ENCODE measurements around the gene SRGAP3.
"Not testable (repeated sequence)": the region's sequence is repeated elsewhere in the genome, so short reads cannot be mapped to it uniquely, and the experiment has no call there.

The SRGAP3 gene

GRCh38 chr3:9249273-9250192 lies at the start of gene SRGAP3:
TSS of gene SRGAP3 (minus strand) at chr3:9249646. CDS start at chr3:9248951, 695 bp downstream.
- Histone ChIP-seq H3K9me3 (ENCODE audit: control insufficient read depth, low read depth, low read length) (no peaks in the 10 kb centered on the region), H3K27ac (ENCODE audit: low read length) (no peak within 1 kb of the TSS), H3K36me3 (ENCODE audit: control insufficient read depth, low read depth, low read length) (no peaks in the 10 kb centered on the region), H3K4me3 (ENCODE audit: low read length) (peak within 1 kb of the TSS; percentile 78), H3K4me1 (ENCODE audit: control insufficient read depth, low read depth, low read length) (peaks cover 13% of the 10 kb centered on the region), H3K27me3 (ENCODE audit: control insufficient read depth, insufficient read depth, low read length) (peaks cover 14% of the 10 kb centered on the region), H3K9ac (ENCODE audit: low read length) (peak within 1 kb of the TSS; percentile 42)

- Histone ChIP-seq H3K9me3 (ENCODE audit: control insufficient read depth, low read depth, low read length) (no peaks in the 10 kb centered on the region), H3K27ac (ENCODE audit: low read length) (no peak overlapping the region)
Measured at GRCh38 chr3:9298236-9298635, 48.8 kb upstream of the SRGAP3 start.

GRCh38 chr3:9296241-9296640 lies 46.8 kb upstream of the SRGAP3 start:
- Histone ChIP-seq H3K4me1 (ENCODE audit: control insufficient read depth, low read depth, low read length) (peaks cover 5% of the 10 kb centered on the region), H3K27ac (ENCODE audit: low read length) (no peak overlapping the region), H3K9me3 (ENCODE audit: control insufficient read depth, low read depth, low read length) (no peaks in the 10 kb centered on the region), H3K9ac (ENCODE audit: low read length) (no peak overlapping the region), H3K27me3 (ENCODE audit: control insufficient read depth, insufficient read depth, low read length) (peaks cover 6% of the 10 kb centered on the region), H3K4me3 (ENCODE audit: low read length) (no peak overlapping the region), H3K36me3 (ENCODE audit: control insufficient read depth, low read depth, low read length) (no peaks in the 10 kb centered on the region)

More at GRCh38 chr3:9298236-9298635, 48.8 kb upstream of the SRGAP3 start:
- peaks cover under 1% of the 10 kb centered on the region for H3K4me1 ChIP-seq (ENCODE audit: control insufficient read depth, low read depth, low read length)
- H3K36me3 ChIP-seq (ENCODE audit: control insufficient read depth, low read depth, low read length), result no peaks in the 10 kb centered on the region
- H3K4me3 ChIP-seq (ENCODE audit: low read length), result no peak overlapping the region
- peaks cover 6% of the 10 kb centered on the region for H3K27me3 ChIP-seq (ENCODE audit: control insufficient read depth, insufficient read depth, low read length)
- H3K9ac ChIP-seq (ENCODE audit: low read length), result no peak overlapping the region

GRCh38 chr3:9295007-9295406 lies 45.6 kb upstream of the SRGAP3 start:
- Histone ChIP-seq H3K27me3 (ENCODE audit: control insufficient read depth, insufficient read depth, low read length) (no peaks in the 10 kb centered on the region), H3K4me1 (ENCODE audit: control insufficient read depth, low read depth, low read length) (peaks cover 5% of the 10 kb centered on the region), H3K36me3 (ENCODE audit: control insufficient read depth, low read depth, low read length) (no peaks in the 10 kb centered on the region), H3K27ac (ENCODE audit: low read length) (no peak overlapping the region), H3K9ac (ENCODE audit: low read length) (no peak overlapping the region), H3K4me3 (ENCODE audit: low read length) (no peak overlapping the region), H3K9me3 (ENCODE audit: control insufficient read depth, low read depth, low read length) (no peaks in the 10 kb centered on the region)

- H3K9ac ChIP-seq (ENCODE audit: low read length); H3K27ac ChIP-seq (ENCODE audit: low read length); H3K36me3 ChIP-seq (ENCODE audit: control insufficient read depth, low read depth, low read length); H3K4me3 ChIP-seq (ENCODE audit: low read length); H3K27me3 ChIP-seq (ENCODE audit: control insufficient read depth, insufficient read depth, low read length); H3K9me3 ChIP-seq (ENCODE audit: control insufficient read depth, low read depth, low read length); H3K4me1 ChIP-seq (ENCODE audit: control insufficient read depth, low read depth, low read length): not testable (repeated sequence)
Measured at GRCh38 chr3:9293953-9294352, 44.5 kb upstream of the SRGAP3 start.

GRCh38 chr3:9293076-9293475 lies 43.6 kb upstream of the SRGAP3 start:
- no peaks in the 10 kb centered on the region for H3K27me3 ChIP-seq (ENCODE audit: control insufficient read depth, insufficient read depth, low read length)
- no peak overlapping the region for H3K4me3 ChIP-seq (ENCODE audit: low read length)
- H3K36me3 ChIP-seq (ENCODE audit: control insufficient read depth, low read depth, low read length), result no peaks in the 10 kb centered on the region
- H3K4me1 ChIP-seq (ENCODE audit: control insufficient read depth, low read depth, low read length), result peaks cover 5% of the 10 kb centered on the region
- no peak overlapping the region for H3K27ac ChIP-seq (ENCODE audit: low read length)
- H3K9me3 ChIP-seq (ENCODE audit: control insufficient read depth, low read depth, low read length), result no peaks in the 10 kb centered on the region
- H3K9ac ChIP-seq (ENCODE audit: low read length), result no peak overlapping the region

GRCh38 chr3:9292516-9292915 lies 43.1 kb upstream of the SRGAP3 start:
- Histone ChIP-seq H3K9ac (ENCODE audit: low read length) (no peak overlapping the region), H3K36me3 (ENCODE audit: control insufficient read depth, low read depth, low read length) (no peaks in the 10 kb centered on the region), H3K27ac (ENCODE audit: low read length) (no peak overlapping the region), H3K4me1 (ENCODE audit: control insufficient read depth, low read depth, low read length) (peaks cover 5% of the 10 kb centered on the region), H3K4me3 (ENCODE audit: low read length) (no peak overlapping the region), H3K27me3 (ENCODE audit: control insufficient read depth, insufficient read depth, low read length) (no peaks in the 10 kb centered on the region), H3K9me3 (ENCODE audit: control insufficient read depth, low read depth, low read length) (no peaks in the 10 kb centered on the region)

- H3K27me3 ChIP-seq (ENCODE audit: control insufficient read depth, insufficient read depth, low read length), result no peaks in the 10 kb centered on the region
- H3K4me1 ChIP-seq (ENCODE audit: control insufficient read depth, low read depth, low read length), result peaks cover 5% of the 10 kb centered on the region
- H3K9ac ChIP-seq (ENCODE audit: low read length), result no peak overlapping the region
- no peaks in the 10 kb centered on the region for H3K36me3 ChIP-seq (ENCODE audit: control insufficient read depth, low read depth, low read length)
- no peak overlapping the region for H3K27ac ChIP-seq (ENCODE audit: low read length)
- no peak overlapping the region for H3K4me3 ChIP-seq (ENCODE audit: low read length)
- H3K9me3 ChIP-seq (ENCODE audit: control insufficient read depth, low read depth, low read length), result no peaks in the 10 kb centered on the region
Measured at GRCh38 chr3:9291821-9292410, 42.5 kb upstream of the SRGAP3 start.

- no peak overlapping the region for H3K4me3 ChIP-seq (ENCODE audit: low read length)
- no peaks in the 10 kb centered on the region for H3K9me3 ChIP-seq (ENCODE audit: control insufficient read depth, low read depth, low read length)
- no peak overlapping the region for H3K27ac ChIP-seq (ENCODE audit: low read length)
- H3K36me3 ChIP-seq (ENCODE audit: control insufficient read depth, low read depth, low read length), result no peaks in the 10 kb centered on the region
- no peaks in the 10 kb centered on the region for H3K27me3 ChIP-seq (ENCODE audit: control insufficient read depth, insufficient read depth, low read length)
- peaks cover 5% of the 10 kb centered on the region for H3K4me1 ChIP-seq (ENCODE audit: control insufficient read depth, low read depth, low read length)
- no peak overlapping the region for H3K9ac ChIP-seq (ENCODE audit: low read length)
Measured at GRCh38 chr3:9290566-9290965, 41.1 kb upstream of the SRGAP3 start.

GRCh38 chr3:9281533-9281932 lies 32.1 kb upstream of the SRGAP3 start:
- not testable (repeated sequence) for H3K9ac ChIP-seq (ENCODE audit: low read length); H3K27ac ChIP-seq (ENCODE audit: low read length); H3K27me3 ChIP-seq (ENCODE audit: control insufficient read depth, insufficient read depth, low read length); H3K9me3 ChIP-seq (ENCODE audit: control insufficient read depth, low read depth, low read length); H3K4me3 ChIP-seq (ENCODE audit: low read length); H3K36me3 ChIP-seq (ENCODE audit: control insufficient read depth, low read depth, low read length)
- H3K4me1 ChIP-seq (ENCODE audit: control insufficient read depth, low read depth, low read length), result peaks cover 13% of the 10 kb centered on the region

- Histone ChIP-seq H3K27me3 (ENCODE audit: control insufficient read depth, insufficient read depth, low read length) (no peaks in the 10 kb centered on the region), H3K4me1 (ENCODE audit: control insufficient read depth, low read depth, low read length) (peaks cover 13% of the 10 kb centered on the region), H3K27ac (ENCODE audit: low read length) (no peak overlapping the region)
Measured at GRCh38 chr3:9280451-9281219, 31.2 kb upstream of the SRGAP3 start.

More at GRCh38 chr3:9280451-9281219, 31.2 kb upstream of the SRGAP3 start:
- Histone ChIP-seq H3K9ac (ENCODE audit: low read length) (no peak overlapping the region), H3K9me3 (ENCODE audit: control insufficient read depth, low read depth, low read length) (no peaks in the 10 kb centered on the region), H3K36me3 (ENCODE audit: control insufficient read depth, low read depth, low read length) (no peaks in the 10 kb centered on the region), H3K4me3 (ENCODE audit: low read length) (no peak overlapping the region)
